HCT116 (cell line): ENCODE results near the gene LMAN1L. TPM values are rescaled to one million over a fixed set of nuclear protein-coding genes. Genes with fewer than 3 reads are reported as not detected.

Source experiments
- ATAC-seq: fragments of 200-7000 bp; cut with Tn5 transposase; 2 replicates; pipeline ENCODE4 v1.9.1; 2020; ENCODE audit warnings: mild to moderate bottlenecking, moderate library complexity
- BruUV-seq: library from RNA; stranded (reverse); fragments of 400-500 nt; replicated peaks from 2 replicates; lab custom pipeline; 2021; lab: Mats Ljungman, UMichigan
- CTCF ChIA-PET: fragments of 300-600 bp; sonication (Branson Sonifier 250); formaldehyde crosslinking; loops from one replicate; lab custom pipeline; 2021; ENCODE audit warnings: antibody characterized with exemption; lab: Charles Lee
- POLR2A ChIA-PET: fragments of 300-600, 350-600 bp; sonication (Branson Sonifier 250); formaldehyde crosslinking; loops from one replicate; lab custom pipeline; 2021; ENCODE audit warnings: antibody characterized with exemption; lab: Charles Lee
- RAD21 ChIA-PET, 2 experiments: fragments of 300-600 bp; sonication (Branson Sonifier 250); formaldehyde crosslinking; loops; one replicate each; lab custom pipeline; 2023; ENCODE audit warnings: low total read pairs in 2 of 2; ENCODE audit not compliant: uncharacterized antibody in 2 of 2, unreplicated experiment in 2 of 2, low non-redundant PET in 1 of 2; lab: Charles Lee
- DNase-seq: peaks from one replicate; pipeline ENCODE4 v3.0.0-alpha.2; 2010; ENCODE audit warnings: low read depth, low spot score
- H2AFZ ChIP-seq: fragments of 200-600 bp; shearing (Covaris generic), sonication (generic); 2 replicates; pipeline ENCODE4 v1.6.1; 2017; ENCODE audit warnings: low read depth, mixed run types, mixed read lengths, antibody characterized with exemption, low read length; ENCODE audit not compliant: poor library complexity, severe bottlenecking
- H3K27ac ChIP-seq: 2 replicates; pipeline ENCODE4 v1.5.1; 2012; ENCODE audit warnings: low read depth, low read length
- H3K27me3 ChIP-seq: fragments of 200-600 bp; sonication (generic); 2 replicates; pipeline ENCODE4 v1.6.1; 2016; ENCODE audit warnings: mixed run types, low read length, mixed read lengths; ENCODE audit not compliant: insufficient read depth
- H3K36me3 ChIP-seq, 2 experiments: fragments of 200-500 bp in 1 of 2; fragments of 200-600 bp in 1 of 2; sonication (Bioruptor generic) in 1 of 2; sonication (generic) in 1 of 2; 2 replicates each; pipeline versions ENCODE4 v1.5.1 to v1.6.1; 2014 to 2016; ENCODE audit warnings: low read length in 2 of 2, inconsistent platforms in 1 of 2, mixed read lengths in 1 of 2, mixed run types in 1 of 2; ENCODE audit not compliant: insufficient read depth in 2 of 2, control insufficient read depth in 1 of 2
- H3K4me1 ChIP-seq, 2 experiments: fragments of 200-600 bp in 1 of 2; sonication (generic) in 1 of 2; 2 replicates each; pipeline versions ENCODE4 v1.5.1 to v1.6.1; 2012 to 2017; ENCODE audit warnings: low read length in 2 of 2, inconsistent platforms in 1 of 2, mild to moderate bottlenecking in 1 of 2, mixed read lengths in 1 of 2, mixed run types in 1 of 2, moderate library complexity in 1 of 2; ENCODE audit not compliant: insufficient read depth in 2 of 2, control insufficient read depth in 1 of 2
- H3K4me2 ChIP-seq: fragments of 200-600 bp; sonication (generic); 2 replicates; pipeline ENCODE4 v1.6.1; 2017; ENCODE audit warnings: mixed run types, low read length, mixed read lengths
- H3K4me3 ChIP-seq, 2 experiments: fragments of 200-600 bp in 1 of 2; sonication (generic) in 1 of 2; replicated peaks in 1 of 2; 2 replicates each; pipeline ENCODE4 v1.5.1; 2011 to 2016; ENCODE audit warnings: low read length in 2 of 2, control low read depth in 1 of 2, low read depth in 1 of 2, mild to moderate bottlenecking in 1 of 2, mixed read lengths in 1 of 2, mixed run types in 1 of 2
- H3K79me2 ChIP-seq: fragments of 200-600 bp; sonication (generic); 2 replicates; pipeline ENCODE4 v1.6.1; 2017; ENCODE audit warnings: mild to moderate bottlenecking, mixed run types, low read length, moderate library complexity, mixed read lengths; ENCODE audit not compliant: insufficient read depth
- H3K9ac ChIP-seq: fragments of 200-600 bp; sonication (generic); 2 replicates; pipeline ENCODE4 v1.6.1; 2016; ENCODE audit warnings: low read length, mixed read lengths
- H3K9me2 ChIP-seq: fragments of 200-600 bp; sonication (generic), shearing (Covaris generic); 2 replicates; pipeline ENCODE4 v1.6.1; 2017; ENCODE audit warnings: mixed run types, mild to moderate bottlenecking, moderate library complexity; ENCODE audit not compliant: insufficient read depth
- H3K9me3 ChIP-seq, 2 experiments: fragments of 200-500 bp in 1 of 2; fragments of 200-600 bp in 1 of 2; sonication (Bioruptor generic) in 1 of 2; sonication (generic) in 1 of 2; 2 replicates each; pipeline ENCODE4 v1.6.1; 2014 to 2017; ENCODE audit warnings: low read length in 2 of 2, mixed read lengths in 2 of 2, inconsistent platforms in 1 of 2, low read depth in 1 of 2, mild to moderate bottlenecking in 1 of 2, mixed run types in 1 of 2, moderate library complexity in 1 of 2; ENCODE audit not compliant: control insufficient read depth in 1 of 2, insufficient read depth in 1 of 2
- H4K20me1 ChIP-seq: fragments of 200-600 bp; sonication (generic), shearing (Covaris generic); 2 replicates; pipeline ENCODE4 v1.6.1; 2017; ENCODE audit warnings: mixed run types, mild to moderate bottlenecking, moderate library complexity; ENCODE audit not compliant: insufficient read depth
- CBX3 ChIP-seq: IDR thresholded peaks from 2 replicates; pipeline ENCODE4 v1.6.1; 2012; ENCODE audit warnings: low read depth
- CEBPB ChIP-seq: IDR thresholded peaks from 2 replicates; pipeline ENCODE4 v1.6.1; 2012; ENCODE audit warnings: low read depth
- JUND ChIP-seq: IDR thresholded peaks from 2 replicates; pipeline ENCODE4 v1.6.1; 2012
- POLR2A ChIP-seq: IDR thresholded peaks from 2 replicates; pipeline ENCODE4 v1.7.0; 2011; ENCODE audit warnings: borderline replicate concordance; ENCODE audit not compliant: insufficient read depth, insufficient read length; ENCODE audit errors: extremely low read depth
- POLR2AphosphoS5 ChIP-seq: IDR thresholded peaks from 2 replicates; pipeline ENCODE4 v1.6.1; 2011; ENCODE audit warnings: mild to moderate bottlenecking, low read depth, low read length, moderate library complexity
- RAD21 ChIP-seq: IDR thresholded peaks from 2 replicates; pipeline ENCODE4 v1.6.1; 2012; ENCODE audit warnings: low read depth, mild to moderate bottlenecking
- SIN3A ChIP-seq: IDR thresholded peaks from 2 replicates; pipeline ENCODE4 v1.6.1; 2012; ENCODE audit warnings: low read depth
- TCF7L2 ChIP-seq: IDR thresholded peaks from 2 replicates; pipeline ENCODE4 v1.7.0; 2011; ENCODE audit warnings: borderline replicate concordance, inconsistent platforms; ENCODE audit not compliant: insufficient read depth, insufficient read length; ENCODE audit errors: extremely low read depth
- YY1 ChIP-seq: IDR thresholded peaks from 2 replicates; pipeline ENCODE4 v1.6.1; 2011; ENCODE audit warnings: low read length, low read depth, moderate library complexity, mild to moderate bottlenecking; ENCODE audit not compliant: insufficient replicate concordance; ENCODE audit errors: extremely low read depth
- ZFX ChIP-seq: fragments of 450-650 bp; IDR thresholded peaks from 2 replicates; pipeline ENCODE4 v1.6.1; 2017
- intact Hi-C: fragments of 100-400 bp; cut with micrococcal nuclease; formaldehyde crosslinking; loops from 2 replicates; pipeline ENCODE4 v1.10.0; 2022
- total RNA-seq: library from RNA; stranded (reverse); gene quantifications from one replicate; pipeline ENCODE4 v1.2.1, GENCODE V29; 2021; ENCODE audit not compliant: unreplicated experiment
- TF ChIP-seq, protein P1 (sequence below): IDR thresholded peaks from 2 replicates; pipeline ENCODE4 v1.6.1; 2012
- TF ChIP-seq, protein P2 (sequence below): IDR thresholded peaks from 2 replicates; pipeline ENCODE4 v1.6.1; 2012; ENCODE audit warnings: low read depth

Gene LMAN1L
- total RNA-seq, 1 experiment from 2014 or later, result 0.17 TPM

- TF ChIP-seq CEBPB, result no peak
- TF ChIP-seq JUND, result no peak
- no peak for TF ChIP-seq ZFX
- TF ChIP-seq RAD21, result no peak
- TF ChIP-seq POLR2A, result no peak
- no peak for TF ChIP-seq YY1
- TF ChIP-seq, protein P1, sequence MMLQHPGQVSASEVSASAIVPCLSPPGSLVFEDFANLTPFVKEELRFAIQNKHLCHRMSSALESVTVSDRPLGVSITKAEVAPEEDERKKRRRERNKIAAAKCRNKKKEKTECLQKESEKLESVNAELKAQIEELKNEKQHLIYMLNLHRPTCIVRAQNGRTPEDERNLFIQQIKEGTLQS, result no peak
- no peak for TF ChIP-seq POLR2AphosphoS5
- no peak for TF ChIP-seq CBX3
- TF ChIP-seq, protein P2, sequence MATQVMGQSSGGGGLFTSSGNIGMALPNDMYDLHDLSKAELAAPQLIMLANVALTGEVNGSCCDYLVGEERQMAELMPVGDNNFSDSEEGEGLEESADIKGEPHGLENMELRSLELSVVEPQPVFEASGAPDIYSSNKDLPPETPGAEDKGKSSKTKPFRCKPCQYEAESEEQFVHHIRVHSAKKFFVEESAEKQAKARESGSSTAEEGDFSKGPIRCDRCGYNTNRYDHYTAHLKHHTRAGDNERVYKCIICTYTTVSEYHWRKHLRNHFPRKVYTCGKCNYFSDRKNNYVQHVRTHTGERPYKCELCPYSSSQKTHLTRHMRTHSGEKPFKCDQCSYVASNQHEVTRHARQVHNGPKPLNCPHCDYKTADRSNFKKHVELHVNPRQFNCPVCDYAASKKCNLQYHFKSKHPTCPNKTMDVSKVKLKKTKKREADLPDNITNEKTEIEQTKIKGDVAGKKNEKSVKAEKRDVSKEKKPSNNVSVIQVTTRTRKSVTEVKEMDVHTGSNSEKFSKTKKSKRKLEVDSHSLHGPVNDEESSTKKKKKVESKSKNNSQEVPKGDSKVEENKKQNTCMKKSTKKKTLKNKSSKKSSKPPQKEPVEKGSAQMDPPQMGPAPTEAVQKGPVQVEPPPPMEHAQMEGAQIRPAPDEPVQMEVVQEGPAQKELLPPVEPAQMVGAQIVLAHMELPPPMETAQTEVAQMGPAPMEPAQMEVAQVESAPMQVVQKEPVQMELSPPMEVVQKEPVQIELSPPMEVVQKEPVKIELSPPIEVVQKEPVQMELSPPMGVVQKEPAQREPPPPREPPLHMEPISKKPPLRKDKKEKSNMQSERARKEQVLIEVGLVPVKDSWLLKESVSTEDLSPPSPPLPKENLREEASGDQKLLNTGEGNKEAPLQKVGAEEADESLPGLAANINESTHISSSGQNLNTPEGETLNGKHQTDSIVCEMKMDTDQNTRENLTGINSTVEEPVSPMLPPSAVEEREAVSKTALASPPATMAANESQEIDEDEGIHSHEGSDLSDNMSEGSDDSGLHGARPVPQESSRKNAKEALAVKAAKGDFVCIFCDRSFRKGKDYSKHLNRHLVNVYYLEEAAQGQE, result no peak
- TF ChIP-seq TCF7L2, result no peak
- TF ChIP-seq SIN3A, result no peak
- no peaks in the 10 kb centered on the region for H3K9me2 ChIP-seq
- POLR2A ChIA-PET, result no interaction called here
- no peaks in the 10 kb centered on the region for H3K9me3 ChIP-seq
- H4K20me1 ChIP-seq, result no peaks in the 10 kb centered on the region
- H3K79me2 ChIP-seq, result no peaks in the 10 kb centered on the region
- peaks cover 13 to 31% of the 10 kb centered on the region in 2 experiments for H3K36me3 ChIP-seq
- intact Hi-C loops, result no loop called here
- RAD21 ChIA-PET, result no interaction called here
- H3K27ac ChIP-seq, result no peak overlapping the region
- H3K4me1 ChIP-seq, result peaks cover 3 to 17% of the 10 kb centered on the region in 2 experiments; a peak in 3 of 4 replicates
- no peak overlapping the region for H2AFZ ChIP-seq
- H3K4me3 ChIP-seq, result no peak overlapping the region
- ATAC-seq (no peak), DNase-seq (no peak)
- BruUV-seq, result TSS peak; percentile 50
- CTCF ChIA-PET, result no interaction called here
- H3K4me2 ChIP-seq, result no peak overlapping the region
- H3K27me3 ChIP-seq, result no peaks in the 10 kb centered on the region
- H3K9ac ChIP-seq, result no peak overlapping the region
Observed at GRCh38 chr15:74802290-74802689, 10.3 kb upstream of the LMAN1L start.
